Left ventricle myocardium inferior (tissue), 1 donor: ENCODE measurements around the gene GPR75. TPM values are rescaled to one million over a fixed set of nuclear protein-coding genes. Genes with fewer than 3 reads are reported as not detected.
"Not testable (repeated sequence)": the region's sequence is repeated elsewhere in the genome, so short reads cannot be mapped to it uniquely, and the experiment has no call there.

ENCODE experiments used
- DNase-seq: peaks from one replicate; pipeline ENCODE4 v3.0.0-alpha.2; 2020
- H3K27ac ChIP-seq: fragments of 200-600 bp; replicated peaks from 2 replicates; pipeline ENCODE4 v1.8.0; 2021
- H3K27me3 ChIP-seq: fragments of 200-600 bp; 2 replicates; pipeline ENCODE4 v1.8.0; 2021; ENCODE audit warnings: low read depth
- H3K36me3 ChIP-seq: fragments of 200-600 bp; 2 replicates; pipeline ENCODE4 v1.8.0; 2021
- H3K4me1 ChIP-seq: fragments of 200-600 bp; 2 replicates; pipeline ENCODE4 v1.8.0; 2021
- H3K4me3 ChIP-seq: fragments of 200-600 bp; 2 replicates; pipeline ENCODE4 v1.8.0; 2021; ENCODE audit warnings: mild to moderate bottlenecking, moderate library complexity
- H3K9me3 ChIP-seq: fragments of 200-600 bp; replicated peaks from 2 replicates; pipeline ENCODE4 v1.8.0; 2021
- intact Hi-C: fragments of 100-400 bp; cut with micrococcal nuclease; formaldehyde crosslinking; loops from one replicate; pipeline ENCODE4 v1.11.0; 2022
- total RNA-seq: library from RNA; stranded (reverse); fragmentation: NEBNext Ultra II Directional; extraction: Animal tissue kit (Norgen Biotek cat#: 25700); gene quantifications from one replicate; pipeline ENCODE4 v1.2.1, GENCODE V29; 2021
- TF ChIP-seq, protein P1 (sequence below): fragments of 200-600 bp; IDR thresholded peaks from 2 replicates; pipeline ENCODE4 v1.8.0; 2021; ENCODE audit warnings: antibody characterized with exemption, mild to moderate bottlenecking, borderline replicate concordance
- donor health status: DM: no; HTN: yes; CAD: no; lungs with severe emphysema.

GPR75 gene
- total RNA-seq, 1 donor from 2014 or later: 0.82 TPM

DNA sequence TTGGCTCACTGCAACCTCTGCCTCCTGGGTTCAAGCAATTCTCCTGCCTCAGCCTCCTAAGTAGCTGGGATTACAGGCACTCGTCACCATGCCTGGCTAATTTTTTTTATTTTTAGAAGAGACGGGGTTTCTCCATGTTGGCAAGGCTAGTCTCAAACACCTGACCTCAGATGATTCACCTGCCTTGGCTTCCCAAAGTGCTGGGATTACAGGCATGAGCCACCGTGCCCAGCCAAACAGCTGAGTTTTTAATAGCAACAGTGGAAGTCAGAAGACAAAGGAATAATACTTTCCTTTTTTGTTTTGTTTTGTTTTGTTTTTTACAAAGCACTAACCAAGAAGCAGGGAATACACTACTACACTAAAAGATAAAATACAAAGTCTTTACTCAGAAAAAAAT is 16.9 kb downstream of the GPR75 start:
- no peak for DNase-seq
- Histone ChIP-seq H3K27me3 (no peaks in the 10 kb centered on the region), H3K9me3 (peaks cover 6% of the 10 kb centered on the region), H3K36me3 (peaks cover 3% of the 10 kb centered on the region), H3K4me1 (no peaks in the 10 kb centered on the region), H3K4me3 (no peak overlapping the region), H3K27ac (no peak overlapping the region)
- TF ChIP-seq, protein P1, sequence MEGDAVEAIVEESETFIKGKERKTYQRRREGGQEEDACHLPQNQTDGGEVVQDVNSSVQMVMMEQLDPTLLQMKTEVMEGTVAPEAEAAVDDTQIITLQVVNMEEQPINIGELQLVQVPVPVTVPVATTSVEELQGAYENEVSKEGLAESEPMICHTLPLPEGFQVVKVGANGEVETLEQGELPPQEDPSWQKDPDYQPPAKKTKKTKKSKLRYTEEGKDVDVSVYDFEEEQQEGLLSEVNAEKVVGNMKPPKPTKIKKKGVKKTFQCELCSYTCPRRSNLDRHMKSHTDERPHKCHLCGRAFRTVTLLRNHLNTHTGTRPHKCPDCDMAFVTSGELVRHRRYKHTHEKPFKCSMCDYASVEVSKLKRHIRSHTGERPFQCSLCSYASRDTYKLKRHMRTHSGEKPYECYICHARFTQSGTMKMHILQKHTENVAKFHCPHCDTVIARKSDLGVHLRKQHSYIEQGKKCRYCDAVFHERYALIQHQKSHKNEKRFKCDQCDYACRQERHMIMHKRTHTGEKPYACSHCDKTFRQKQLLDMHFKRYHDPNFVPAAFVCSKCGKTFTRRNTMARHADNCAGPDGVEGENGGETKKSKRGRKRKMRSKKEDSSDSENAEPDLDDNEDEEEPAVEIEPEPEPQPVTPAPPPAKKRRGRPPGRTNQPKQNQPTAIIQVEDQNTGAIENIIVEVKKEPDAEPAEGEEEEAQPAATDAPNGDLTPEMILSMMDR: no peak
- intact Hi-C loops: no loop called here

DNA sequence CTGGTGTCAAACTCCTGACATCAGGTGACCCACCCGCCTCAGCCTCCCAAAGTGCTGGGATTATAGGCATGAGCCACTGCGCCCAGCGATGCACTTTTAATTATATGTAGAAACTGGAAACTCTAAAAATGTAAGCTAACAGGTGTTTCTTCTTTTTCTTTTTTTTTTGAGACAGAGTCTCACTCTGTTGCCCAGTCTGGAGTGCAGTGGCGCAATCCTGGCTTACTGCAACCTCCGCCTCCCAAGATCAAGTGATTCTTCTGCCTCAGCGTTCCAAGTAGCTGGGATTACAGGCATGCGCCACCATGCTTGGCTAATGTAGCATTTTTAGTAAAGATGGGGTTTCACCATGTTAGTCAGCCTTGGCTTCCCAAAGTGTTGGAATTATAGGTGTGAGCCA is 18.1 kb downstream of the GPR75 start:
- not testable (repeated sequence) for H3K4me3 ChIP-seq

DNA sequence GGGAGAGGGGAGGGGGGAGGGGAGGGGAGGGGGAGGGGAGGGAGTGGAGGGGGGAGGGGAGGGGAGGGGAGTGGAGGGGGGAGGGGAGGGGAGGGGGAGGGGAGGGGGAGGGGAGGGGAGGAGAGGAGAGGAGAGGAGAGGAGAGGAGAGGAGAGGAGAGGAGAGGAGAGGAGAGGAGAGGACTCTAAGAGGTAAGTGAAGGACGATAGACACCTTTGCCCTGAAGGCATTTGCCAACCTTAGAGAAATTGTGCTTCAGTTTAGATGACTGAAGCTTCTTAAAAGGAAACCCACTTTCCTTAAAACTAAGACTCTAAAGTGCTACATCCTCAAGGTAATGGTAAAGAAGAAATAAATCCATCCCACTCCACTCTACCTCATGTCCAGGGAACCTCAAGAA is 19.2 kb downstream of the GPR75 start:
- H3K27me3 ChIP-seq: no peaks in the 10 kb centered on the region
- no peak for DNase-seq
- intact Hi-C loops: no loop called here
- no peaks in the 10 kb centered on the region for H3K4me1 ChIP-seq
- peaks cover 6% of the 10 kb centered on the region for H3K9me3 ChIP-seq
- H3K27ac ChIP-seq: no peak overlapping the region
- no peak overlapping the region for H3K4me3 ChIP-seq
- peaks cover 18% of the 10 kb centered on the region for H3K36me3 ChIP-seq
- TF ChIP-seq, protein P1: no peak

More for the DNA sequence above, 18.1 kb downstream of the GPR75 start:
- H3K36me3 ChIP-seq: peaks cover 11% of the 10 kb centered on the region
- H3K9me3 ChIP-seq, intact Hi-C loops, H3K4me1 ChIP-seq, DNase-seq, H3K27ac ChIP-seq, H3K27me3 ChIP-seq: not testable (repeated sequence)

DNA sequence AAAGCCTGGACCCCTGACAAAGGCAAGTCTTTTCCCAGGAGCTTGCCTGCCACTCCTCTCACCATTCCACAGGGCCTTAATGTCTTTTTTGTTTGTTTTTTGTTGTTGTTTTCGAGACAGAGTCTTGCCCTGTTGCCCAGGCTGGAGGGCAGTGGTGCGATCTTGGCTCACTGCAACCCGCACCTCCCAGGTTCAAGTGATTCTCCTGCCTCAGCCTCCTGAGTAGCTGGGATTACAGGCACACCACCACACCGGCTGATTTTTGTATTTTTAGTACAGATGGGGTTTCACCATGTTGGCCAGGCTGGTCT is 29.8 kb downstream of the GPR75 start:
- peak overlapping the region; percentile 74 for H3K27ac ChIP-seq
- H3K4me3 ChIP-seq, H3K27me3 ChIP-seq, DNase-seq, intact Hi-C loops, H3K9me3 ChIP-seq: not testable (repeated sequence)
- peaks cover 44% of the 10 kb centered on the region for H3K4me1 ChIP-seq
- H3K36me3 ChIP-seq: peaks cover 14% of the 10 kb centered on the region

DNA sequence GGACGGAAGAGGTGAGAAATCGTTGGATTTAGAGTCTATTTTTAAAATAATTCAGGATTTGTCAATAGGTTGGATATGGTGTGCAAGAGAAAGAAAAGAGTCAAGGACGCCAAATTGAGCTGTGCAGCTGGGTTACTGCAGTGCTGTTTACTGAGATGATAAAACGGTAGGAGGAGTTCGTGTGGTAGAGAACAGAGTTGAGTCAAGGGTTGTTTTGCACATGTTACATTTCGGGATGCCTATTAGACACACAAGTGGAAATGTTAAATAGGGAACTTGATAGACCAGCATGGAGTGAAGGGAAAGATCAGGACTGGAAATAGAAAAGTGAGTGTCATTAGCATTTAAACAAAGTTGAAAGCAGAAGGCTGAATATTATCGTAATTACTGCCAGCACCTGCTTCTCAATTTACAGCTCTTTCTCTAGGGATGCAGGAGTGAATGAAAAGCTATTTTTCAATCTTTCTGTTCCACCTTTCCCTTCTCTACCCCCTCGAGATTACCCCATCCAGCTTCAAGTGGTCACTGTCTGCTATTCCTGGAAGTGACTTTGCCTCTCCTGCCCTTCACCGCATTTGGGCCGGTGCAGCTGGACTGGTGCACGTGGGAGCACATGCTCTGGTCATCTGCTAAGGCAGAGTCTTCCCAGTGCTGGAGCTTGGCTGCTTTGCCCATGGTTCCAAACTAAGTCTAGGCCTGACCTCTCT is 30.3 kb downstream of the GPR75 start:
- DNase-seq: peak; percentile 27

DNA sequence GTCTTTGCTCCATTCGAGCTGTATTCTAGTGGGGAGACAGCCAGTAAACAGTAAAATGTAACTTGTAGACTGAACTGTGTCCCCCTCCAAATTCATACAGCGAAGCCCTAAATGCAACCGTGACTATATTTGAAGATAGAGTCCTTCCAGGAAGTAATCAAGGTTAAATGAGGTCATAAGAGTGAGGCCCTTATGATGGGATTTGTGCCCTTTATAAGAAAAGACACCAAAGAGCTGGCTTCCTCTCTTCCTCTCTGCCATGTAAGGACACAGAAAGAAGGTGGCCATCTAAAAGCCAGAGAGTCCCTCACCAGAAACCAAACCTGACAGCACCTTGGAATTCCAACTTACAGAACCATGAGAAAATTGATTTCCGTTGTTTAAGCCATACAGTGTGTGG is 31.4 kb downstream of the GPR75 start:
- intact Hi-C loops: no loop called here
- peaks cover 6% of the 10 kb centered on the region for H3K9me3 ChIP-seq
- DNase-seq: no peak
- peaks cover 44% of the 10 kb centered on the region for H3K4me1 ChIP-seq
- no peak overlapping the region for H3K4me3 ChIP-seq
- peak overlapping the region; percentile 74 for H3K27ac ChIP-seq
- no peaks in the 10 kb centered on the region for H3K27me3 ChIP-seq
- peaks cover 10% of the 10 kb centered on the region for H3K36me3 ChIP-seq
- TF ChIP-seq, protein P1: no peak

More for the DNA sequence above, 30.3 kb downstream of the GPR75 start:
- Histone ChIP-seq H3K4me3 (no peak overlapping the region), H3K9me3 (peaks cover 6% of the 10 kb centered on the region), H3K4me1 (peaks cover 44% of the 10 kb centered on the region), H3K36me3 (peaks cover 10% of the 10 kb centered on the region), H3K27ac (peak overlapping the region; percentile 74), H3K27me3 (no peaks in the 10 kb centered on the region)
- intact Hi-C loops: no loop called here
- TF ChIP-seq, protein P1: no peak
